COLO829 (cell line): ENCODE measurements around the gene RAPGEF1.

Experiments
- DNase-seq: peaks from one replicate; pipeline ENCODE4 v3.0.0; 2012; ENCODE audit warnings: low spot score

RAPGEF1 gene

DNA sequence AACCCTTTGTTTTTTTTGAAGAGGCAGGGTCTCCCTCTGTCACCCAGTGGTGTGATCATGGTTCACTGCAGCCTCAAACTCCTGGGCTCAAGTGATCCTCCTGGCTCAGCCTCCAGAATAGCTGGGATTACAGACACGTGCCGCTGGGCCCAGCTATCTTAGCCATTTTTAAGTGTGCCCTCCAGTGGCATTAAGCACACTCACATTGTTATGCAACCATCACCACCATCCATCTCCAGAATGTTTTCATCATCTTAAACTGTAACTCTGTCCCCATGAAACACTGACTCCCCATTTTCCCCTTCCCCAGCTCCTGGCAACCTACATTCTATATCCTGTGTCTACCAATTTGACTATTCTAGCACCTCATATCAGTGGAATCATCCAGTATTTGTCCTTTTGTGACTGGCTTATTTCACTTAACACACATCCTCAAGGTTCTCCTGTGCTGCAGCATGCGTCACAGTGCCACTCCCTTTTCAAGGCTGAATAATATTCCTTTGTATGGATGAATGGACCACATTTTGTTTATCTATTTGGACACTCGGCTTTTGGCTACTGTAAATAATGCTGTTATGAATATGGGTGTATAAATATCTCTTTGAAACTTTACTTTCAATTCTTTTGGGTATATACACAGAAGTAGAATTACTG, 12.5 kb upstream of the RAPGEF1 start:
- DNase-seq: no peak

DNA sequence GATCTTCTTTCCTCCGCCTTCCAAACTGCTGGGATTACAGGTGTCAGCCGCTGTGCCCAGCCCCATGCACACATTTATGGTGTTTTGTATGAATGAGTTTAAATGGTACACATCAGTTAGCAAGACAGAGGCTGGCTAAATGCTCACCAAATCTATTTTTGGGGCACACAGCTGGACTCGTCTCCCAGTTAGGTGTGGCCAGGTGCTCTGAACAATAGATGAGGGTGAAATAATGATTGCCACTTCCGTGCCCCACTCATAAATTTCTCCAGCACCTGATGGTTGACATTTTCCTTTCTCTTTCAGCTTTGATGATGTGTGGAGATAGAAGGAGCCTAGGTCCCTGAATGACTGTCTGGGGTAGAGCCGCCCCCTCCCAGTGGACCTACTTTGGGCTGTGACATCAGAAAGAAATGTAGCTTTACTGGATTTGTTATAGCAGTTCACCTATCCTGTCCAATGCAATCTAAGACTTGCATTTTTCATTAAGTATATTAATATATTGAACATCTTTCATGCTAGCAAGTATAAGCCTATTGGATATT, 8.6 kb upstream of the RAPGEF1 start:
- no peak for DNase-seq

DNA sequence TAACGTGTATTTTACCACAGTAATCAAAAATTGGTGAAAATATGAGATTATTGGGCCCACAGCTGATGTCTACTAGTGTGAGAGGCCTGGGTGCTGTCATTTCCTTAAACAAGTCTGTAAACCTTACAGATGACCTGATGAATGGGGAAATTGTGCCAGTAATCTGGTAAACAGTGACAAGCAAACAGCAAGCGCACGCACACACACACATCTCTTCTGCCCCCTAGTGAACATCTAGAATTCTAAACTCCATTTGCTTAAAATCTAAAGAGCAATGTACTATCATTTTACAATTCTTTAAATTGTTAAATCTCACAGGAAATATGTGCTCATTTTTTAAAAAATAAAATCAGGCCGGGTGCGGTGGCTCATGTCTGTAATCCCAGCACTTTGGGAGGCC, 7.5 kb upstream of the RAPGEF1 start:
- DNase-seq: peak; percentile 70

DNA sequence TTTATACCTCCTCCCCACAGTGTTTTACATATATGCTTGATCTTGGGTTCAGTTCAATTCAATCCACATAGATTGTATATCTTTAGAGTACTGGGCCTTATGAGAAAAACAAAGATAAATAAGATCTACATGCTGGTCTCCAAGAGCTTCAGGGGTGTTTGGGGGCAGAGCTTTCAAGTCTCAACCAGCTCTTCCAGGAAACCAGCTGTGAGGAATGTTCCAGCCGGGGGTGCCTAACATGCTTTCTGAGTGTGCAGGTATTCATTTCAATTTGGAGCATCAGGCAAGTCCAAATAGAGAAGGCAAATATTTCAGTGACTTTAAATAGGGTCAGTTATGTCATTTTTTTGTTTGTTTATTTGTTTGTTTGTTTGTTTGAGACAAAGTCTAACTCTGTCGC, 5.7 kb upstream of the RAPGEF1 start:
- no peak for DNase-seq

DNA sequence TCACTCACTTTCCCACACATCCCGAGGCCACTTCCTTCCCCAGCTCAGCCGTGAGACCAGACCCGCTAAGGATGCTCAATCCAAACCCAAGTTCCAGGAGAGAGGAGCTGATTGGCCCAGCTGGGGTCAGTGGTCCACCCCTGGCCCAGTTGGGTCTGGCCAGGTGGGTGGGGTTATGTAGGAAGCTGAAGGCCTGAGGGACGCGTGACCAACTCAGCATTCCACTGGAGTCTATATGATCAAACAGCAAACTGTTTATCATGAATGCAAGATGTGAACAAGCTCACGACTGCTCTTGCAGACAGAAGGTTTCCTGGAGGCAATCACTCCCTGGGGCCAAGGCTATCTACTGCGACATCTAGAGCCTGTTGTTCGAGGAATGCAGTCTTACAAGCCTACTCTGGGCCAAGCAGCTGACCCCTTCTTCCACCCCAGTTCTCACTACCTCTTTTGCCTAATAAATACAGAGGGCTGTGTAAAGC, 4.9 kb upstream of the RAPGEF1 start:
- no peak for DNase-seq

DNA sequence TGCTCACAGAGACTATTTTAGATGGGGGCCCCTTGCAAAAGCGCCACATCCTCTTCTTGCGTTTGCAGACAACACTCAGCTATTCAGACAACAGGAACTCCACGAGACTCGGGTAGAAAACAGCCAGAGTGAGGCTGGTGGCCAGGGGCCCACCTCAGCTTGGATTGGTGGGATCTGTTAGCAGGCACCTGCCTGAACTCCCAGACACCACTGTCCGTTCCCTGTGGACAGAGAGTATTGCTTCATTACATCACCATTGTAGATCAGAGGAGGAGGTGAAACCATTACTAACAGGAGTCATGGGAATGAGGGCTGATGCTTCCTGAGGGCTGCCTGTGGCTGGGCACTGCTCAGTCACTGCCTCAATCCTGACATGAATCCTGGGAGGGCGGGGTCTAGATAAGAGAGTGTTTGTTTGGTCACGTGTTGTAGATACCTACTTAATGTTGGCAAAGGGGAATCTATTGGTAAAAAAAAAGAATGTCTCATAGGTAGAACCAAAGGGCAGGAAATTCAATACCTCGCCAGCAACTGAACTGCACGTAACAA, 4.4 kb upstream of the RAPGEF1 start:
- DNase-seq: no peak

DNA sequence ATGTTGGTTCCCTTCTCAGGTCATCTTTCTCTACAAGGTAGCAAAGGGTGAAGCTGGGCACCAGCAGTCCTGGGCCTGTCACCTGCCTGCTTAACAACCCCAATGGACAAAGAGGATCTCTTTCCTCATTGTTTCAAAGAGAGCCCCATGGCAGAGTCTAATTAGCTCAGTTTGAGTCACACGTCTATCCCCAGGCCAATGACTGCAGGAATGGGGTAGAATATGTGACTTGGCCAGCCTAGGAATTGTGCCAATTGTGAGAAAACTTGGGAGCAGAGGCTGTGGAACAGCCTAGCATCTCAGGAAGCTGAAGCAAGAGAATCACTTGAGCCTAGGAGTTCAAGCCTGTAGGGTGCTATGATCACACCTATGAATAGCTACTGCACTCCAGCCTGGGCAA, 3.6 kb upstream of the RAPGEF1 start:
- DNase-seq: no peak

DNA sequence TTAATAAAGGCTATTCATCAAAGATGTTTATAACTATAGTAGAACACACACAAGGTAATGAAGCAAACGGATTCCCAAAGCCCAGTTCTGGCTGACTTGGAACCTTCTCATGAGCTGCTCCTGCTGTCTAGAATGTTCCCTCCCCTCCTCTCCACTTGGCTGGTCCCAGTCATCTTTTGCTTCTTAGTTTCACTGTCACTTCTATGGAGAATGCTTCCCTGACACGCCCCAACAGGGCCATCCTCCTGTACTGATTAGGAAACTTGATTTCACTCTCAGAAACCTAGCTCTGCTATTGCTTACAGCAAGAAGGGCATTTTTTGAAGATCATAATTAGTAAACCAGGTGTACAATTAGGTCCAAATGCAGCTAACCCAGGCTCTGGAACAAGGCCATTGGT, 3.2 kb upstream of the RAPGEF1 start:
- no peak for DNase-seq

DNA sequence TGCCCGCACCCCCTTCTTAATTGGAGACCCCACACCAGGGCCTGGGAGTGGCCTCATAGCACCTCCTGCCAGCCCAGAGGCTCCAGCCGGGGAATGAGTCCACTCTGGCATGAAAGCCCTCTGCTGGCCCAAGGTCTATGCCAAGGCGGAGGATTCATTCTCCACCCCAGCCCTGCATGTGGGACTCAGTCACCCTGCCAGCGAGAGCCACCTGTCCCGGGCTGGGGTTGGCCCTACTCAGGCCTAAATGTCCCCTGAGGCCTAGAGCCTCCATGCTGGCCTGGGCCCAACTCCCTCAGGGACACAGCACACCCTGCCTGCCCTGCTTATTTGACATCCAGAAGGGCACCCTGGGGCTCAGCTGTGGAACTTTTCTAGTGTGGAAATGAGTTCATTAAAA, 1.0 kb upstream of the RAPGEF1 start:
- DNase-seq: no peak

DNA sequence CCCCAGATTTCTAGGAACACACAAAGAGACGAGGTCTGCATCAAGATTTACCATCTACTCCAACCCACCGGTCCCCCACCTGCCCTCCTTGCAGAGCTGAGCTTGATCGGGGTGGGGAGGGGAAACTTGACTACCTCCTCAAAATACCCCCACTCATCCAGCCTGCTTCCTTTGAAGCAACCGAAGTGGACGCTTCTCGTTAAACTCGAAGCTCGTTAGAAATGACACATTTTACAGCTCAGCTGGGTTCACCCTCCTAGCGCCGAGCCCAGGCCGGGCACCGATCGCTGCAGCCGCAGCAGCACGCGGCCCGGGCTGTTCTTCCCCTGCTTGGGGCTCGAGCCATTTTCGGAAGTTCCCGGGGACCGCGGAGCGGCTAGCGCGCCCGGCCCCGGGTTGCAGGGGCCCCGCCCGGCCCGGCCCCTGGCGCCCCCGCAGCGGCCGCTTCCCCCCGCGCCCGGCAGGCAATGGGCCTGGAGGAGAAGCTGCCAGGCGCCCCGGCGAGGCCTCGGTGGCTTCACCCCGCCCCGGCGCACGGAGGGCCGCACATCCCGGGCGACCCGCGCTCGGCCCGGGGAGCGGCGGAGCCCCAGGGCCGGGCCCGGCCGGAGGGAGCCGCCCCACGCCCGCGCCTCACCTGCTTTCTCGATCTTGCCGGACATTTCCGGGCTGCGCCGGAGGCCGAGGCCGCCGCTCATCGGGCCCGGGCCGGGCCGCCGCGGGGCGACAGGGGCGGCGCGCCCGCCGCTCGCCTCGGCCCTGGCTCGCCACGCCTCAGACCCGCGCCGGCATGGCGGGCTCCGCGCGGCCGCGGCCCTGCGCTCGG, 530 bp downstream of the RAPGEF1 start:
- DNase-seq: no peak

DNA sequence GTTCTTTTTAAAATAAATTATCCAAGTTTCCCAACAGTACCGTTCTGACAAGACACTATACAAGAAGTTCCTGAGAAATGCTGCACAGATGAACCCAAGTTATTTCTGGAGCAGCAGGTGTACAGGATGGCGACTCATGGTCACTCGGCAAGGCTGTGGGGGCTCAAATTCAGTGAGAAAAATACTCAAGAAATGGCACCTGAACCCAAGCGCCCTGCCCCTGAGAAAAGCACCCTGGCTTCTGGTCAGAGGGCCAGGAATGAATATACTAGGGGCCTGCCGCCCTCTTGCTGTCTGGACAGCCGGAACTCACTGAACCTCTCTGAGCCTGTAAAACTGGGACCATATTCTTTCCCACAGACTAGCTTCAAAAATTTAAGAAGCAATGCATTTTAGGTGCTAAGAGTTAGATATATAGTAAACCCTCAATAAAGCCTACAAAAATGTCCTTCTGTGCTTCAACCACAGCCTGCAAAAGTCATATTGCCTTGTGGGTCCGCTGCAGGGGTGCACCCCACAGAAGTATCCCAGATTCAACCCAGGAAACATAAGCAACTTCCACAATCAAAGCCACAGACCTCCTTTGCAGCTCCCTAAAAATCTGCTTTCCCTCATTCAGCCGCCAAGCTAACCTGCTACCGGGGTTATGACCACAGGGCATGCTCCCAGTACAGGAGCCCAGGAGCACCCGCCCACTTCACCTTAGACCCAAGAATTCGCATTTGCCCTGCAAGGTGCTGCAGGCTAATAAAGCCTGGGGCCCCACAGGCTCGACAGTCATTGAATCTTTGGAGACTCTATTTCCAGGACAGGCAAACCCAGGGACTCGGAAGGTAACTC, 1.4 kb downstream of the RAPGEF1 start:
- DNase-seq: no peak

DNA sequence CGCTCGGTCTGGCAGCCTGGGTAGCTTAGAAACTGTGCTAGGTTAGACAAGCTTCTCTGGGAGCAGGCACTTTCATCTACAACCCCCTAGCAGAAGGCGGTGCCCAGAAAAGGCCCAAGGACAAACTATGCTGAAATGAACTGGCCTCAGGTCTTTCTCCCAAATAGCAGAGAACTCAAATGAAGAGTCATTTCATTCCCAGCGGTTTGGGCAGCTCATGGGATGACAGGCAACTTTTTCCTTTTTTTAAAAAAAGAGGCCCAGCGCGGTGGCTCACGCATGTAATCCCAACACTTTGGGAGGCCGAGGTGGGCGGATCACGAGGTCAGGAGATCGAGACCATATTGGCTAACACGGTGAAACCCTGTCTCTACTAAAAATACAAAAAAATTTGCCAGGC, 2.5 kb downstream of the RAPGEF1 start:
- DNase-seq: no peak

DNA sequence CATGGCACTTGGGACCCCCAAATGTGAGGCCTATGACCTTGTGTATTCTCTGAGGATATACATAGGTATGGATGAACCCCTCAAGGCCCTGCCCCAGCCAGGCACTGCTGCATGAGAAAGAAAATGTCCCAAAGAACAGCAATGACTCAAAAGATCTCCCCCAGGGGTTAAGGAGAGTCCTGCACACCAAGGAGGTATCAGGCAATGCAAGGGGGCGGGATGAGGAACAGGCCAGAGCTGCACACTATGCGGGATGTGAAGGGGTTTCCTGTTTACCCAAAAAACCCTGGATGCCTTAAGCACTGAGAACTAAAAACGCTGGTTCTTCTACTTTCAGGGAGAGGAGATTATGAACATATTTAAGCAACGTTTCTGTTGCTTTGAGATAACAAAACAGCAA, 3.4 kb downstream of the RAPGEF1 start:
- DNase-seq: no peak

DNA sequence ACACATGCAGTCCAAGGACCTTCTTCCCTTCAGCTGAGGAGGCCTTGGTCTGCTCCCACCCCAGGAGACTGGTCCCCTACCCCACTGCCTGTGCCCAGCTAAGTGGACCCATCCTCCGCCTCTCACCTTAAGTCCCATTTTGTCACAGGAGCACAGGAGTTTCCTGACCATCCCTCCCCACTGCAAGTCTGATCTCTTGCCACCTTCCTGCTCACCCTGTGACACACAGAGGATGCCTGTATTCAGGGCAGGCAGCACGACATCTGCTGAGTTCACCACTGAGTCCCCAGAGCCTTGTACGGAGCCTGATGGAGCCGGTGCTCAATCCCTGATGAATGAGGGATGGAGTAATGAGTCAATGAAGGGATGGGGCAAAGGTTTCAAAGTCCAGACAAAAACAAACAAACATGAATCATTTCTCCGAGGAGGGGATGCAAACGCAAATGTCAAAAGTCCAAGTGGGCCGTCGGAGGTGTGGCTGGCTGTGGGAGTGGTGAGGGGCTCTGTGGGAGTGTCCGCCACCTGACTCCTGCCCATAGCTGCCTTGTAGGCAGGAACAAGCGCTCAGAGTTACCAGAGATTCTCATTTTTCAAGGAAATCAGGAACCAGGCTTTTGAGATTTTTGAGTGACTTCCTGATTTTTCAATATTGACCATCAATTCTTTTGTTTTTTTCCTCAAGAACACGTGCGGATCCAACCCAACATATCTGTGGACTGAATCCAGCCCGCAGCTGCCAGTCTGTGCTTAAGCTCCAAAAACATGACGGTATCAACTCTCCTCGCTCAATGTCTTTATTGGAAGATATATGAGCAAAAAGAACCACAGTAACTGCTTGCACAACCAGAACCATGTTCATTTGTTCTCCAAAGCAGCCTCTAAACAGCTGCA, 4.4 kb downstream of the RAPGEF1 start:
- DNase-seq: no peak

DNA sequence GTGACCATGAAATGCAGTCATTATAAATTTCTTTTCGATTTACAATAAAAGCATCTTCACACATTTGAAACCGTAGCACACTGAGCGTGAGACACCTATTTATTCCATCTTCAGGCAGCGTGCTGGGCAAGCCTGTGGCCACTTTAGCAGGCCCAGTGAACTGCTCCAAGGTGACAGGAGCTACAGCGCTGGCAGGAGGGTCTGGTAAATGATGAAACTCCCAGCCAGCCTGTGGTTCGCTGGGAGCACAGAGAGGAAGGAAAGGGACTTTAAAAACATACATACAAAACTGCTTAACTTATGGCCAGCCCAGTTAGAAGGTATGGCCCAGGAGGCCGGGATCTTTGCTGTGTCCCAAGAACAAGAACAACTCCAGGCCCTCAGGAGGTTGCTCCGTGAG, 5.1 kb downstream of the RAPGEF1 start:
- DNase-seq: no peak

DNA sequence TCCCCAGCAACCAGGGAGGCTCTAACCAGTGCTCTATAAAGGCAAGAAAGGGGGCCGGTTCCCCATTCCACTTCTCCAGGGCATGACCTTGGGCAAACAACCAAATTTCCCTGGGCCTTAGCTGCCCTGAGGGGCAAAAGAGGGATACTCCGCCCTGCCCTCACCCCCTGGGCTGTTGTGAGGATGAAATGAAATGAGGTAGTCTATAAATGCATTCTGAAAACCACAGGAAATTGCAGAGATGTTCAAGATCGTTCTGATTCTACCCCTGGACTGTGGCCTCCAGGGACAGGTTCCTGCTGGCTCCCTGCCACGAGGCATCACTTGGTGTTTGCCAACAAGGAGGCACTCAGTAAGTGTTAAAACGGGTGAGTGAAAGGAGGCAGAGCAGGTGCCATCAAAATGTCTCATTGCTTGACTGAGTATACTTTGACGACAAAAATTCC, 5.7 kb downstream of the RAPGEF1 start:
- DNase-seq: no peak

DNA sequence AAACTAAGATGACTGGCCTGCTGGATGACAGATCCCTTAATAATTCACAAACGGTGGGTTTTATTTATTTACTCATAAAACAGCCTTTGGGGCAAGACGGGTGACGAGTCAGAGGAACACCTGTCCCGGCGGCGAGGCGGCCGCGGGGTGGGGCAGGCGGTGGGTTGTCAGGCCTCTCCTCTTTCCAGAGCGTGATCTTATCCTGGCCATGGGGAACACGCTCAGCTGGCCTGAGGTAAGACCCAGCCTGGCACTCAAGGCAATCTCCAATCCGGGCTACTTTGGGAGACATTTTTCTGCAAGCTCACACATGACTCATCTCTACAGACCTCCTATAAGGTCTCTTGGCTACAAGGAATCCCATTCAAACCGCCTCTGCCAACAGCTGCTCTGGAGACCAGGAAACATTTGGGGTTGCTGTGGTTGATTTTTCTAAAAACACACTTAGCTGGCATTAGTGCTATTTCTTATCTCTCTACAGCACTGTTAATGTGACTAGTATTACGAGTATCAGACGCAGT, 6.3 kb downstream of the RAPGEF1 start:
- peak; percentile 94 for DNase-seq

DNA sequence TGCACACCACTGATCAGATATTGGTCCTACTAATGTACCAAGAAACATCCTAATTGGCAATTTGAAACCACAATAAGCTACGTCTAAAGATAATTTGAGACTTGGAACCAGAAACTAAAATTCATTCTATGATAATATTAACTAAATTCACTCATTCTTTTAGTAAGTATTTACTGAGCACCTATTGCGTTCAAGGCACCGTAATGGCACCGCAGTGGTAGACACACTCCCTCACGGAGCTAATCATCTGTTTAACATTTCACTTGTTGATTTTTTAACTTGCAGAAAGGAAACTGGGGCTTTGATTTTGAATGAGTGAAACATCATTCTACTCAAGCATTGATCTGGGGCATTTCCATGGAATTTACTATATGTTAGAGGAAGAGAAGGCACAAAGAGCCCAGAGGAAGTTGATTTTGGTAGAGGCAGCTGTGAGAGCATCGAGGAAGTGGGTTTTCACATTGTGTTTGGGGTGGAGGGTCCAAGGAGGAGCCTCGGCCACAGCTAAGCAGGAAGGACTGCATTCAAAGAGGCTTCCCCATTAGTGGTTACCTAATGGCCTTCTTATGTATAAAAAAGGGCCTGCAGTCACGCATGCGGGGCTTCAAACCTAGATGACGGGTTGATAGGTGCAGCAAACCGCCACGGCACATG, 7.1 kb downstream of the RAPGEF1 start:
- DNase-seq: no peak

DNA sequence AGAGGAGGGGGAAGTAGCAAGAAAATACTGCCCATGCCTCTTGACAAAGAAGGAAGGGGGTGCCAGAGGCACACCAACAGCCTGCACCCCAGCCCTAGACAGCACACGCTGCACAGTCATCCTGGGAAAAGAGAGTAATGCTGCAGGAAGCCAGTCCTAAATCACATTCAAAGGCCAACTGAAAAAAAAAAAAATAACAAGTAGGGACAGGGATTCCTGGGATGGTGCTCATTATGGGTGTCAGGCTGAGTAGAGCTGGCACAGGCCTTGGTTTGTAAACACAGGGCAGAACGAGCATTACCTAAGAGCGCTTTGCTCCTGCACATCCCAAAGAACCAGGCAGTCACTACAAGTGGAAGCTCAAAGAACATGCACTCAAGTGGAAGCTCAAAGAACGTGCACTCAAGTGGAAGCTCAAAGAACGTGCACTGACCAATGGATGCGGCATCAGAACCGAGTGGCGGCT, 7.8 kb downstream of the RAPGEF1 start:
- DNase-seq: no peak

DNA sequence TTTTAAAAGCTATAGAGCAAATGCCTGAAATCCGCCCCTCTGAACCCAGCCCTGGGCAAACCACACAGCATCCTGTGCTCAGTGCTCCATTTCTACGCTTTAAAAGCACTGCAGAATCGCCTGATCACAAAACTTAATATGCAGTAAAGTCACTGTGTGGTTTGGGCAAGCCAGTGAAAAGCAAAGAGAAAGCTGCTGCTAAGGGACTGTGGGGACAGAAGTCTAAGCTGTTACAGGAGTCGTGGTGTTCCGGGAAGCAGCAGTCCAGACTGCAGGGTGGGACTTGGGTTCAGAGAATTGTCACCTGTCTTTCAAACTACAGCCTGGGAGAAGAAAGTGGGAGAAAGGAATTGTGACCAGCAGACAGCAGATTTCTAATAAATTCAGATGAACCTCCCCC, 8.2 kb downstream of the RAPGEF1 start:
- no peak for DNase-seq
